Activated CD4-positive, alpha-beta T cell treated with anti-CD3 and anti-CD28 coated beads, Interleukin-10, Interleukin-2, amounts not matched to agents 100 ng/mL and 50 ng/mL, durations not matched to agents 16 hours and 8 hours (primary cell): ENCODE results near the gene VANGL1.

Experiments used
- DNase-seq: peaks from one replicate; pipeline ENCODE4 v3.0.0-alpha.2; 2020

The VANGL1 gene

GRCh38 chr1:115647047-115647446, 5.3 kb downstream of the VANGL1 start:
- DNase-seq = no peak

DNA sequence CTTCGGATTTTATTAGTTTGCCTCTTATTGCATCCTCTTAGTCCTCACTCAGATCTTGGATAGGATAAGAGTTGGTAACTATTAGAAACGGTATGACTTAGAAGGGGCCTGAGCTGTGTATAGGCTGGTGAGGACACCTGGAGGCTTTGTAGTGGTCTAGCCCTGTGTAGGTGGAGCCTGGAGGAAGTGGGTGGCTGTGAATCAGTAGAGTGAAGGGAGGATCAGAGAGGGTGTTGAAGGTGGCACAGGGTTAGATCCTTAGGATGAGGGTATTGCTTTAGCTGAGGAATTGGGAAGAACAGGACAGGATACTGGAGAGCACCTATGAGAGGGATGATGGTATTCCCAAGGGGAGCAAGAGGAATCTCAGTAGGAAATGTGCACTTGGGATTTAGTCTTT, 5.7 kb downstream of the VANGL1 start:
- DNase-seq = peak; percentile 15

GRCh38 chr1:115647919-115648650, 6.3 kb downstream of the VANGL1 start:
- DNase-seq = no peak

GRCh38 chr1:115648717-115649691, 7.2 kb downstream of the VANGL1 start:
- peak; percentile 82 for DNase-seq

GRCh38 chr1:115649964-115650363, 8.2 kb downstream of the VANGL1 start:
- no peak for DNase-seq

- no peak for DNase-seq
These were observed 9.2 kb downstream of the VANGL1 start for GRCh38 chr1:115650961-115651360.

GRCh38 chr1:115651391-115651790, 9.6 kb downstream of the VANGL1 start:
- no peak for DNase-seq

- DNase-seq = no peak
These were observed 10.5 kb downstream of the VANGL1 start for GRCh38 chr1:115652236-115652788.

DNA sequence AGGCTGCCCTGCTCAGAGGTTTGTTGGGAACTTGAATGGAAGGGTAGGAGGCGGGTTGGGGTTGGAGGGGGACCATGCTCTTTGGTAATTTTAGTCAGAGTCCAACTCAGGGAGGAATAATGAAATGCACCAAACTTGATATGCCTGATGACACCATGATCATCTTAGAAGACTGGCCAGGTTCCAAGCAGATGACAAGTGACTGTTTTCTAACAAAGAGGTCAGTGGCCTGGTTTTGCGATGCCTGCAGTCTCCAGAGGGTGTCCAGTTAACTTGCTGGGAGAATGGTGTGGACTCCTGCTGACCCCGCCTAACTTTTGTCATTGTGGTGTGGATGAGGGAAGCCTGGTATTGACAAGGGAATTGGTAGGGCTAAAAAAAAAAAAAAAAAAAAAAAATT, 12.4 kb downstream of the VANGL1 start:
- no peak for DNase-seq

- no peak for DNase-seq
These were observed 13.0 kb downstream of the VANGL1 start for GRCh38 chr1:115654663-115655305.

GRCh38 chr1:115655306-115655663, 13.5 kb downstream of the VANGL1 start:
- no peak for DNase-seq

GRCh38 chr1:115655916-115656315, 14.1 kb downstream of the VANGL1 start:
- no peak for DNase-seq

- no peak for DNase-seq
These were observed 14.8 kb downstream of the VANGL1 start for GRCh38 chr1:115656461-115657077.

- no peak for DNase-seq
These were observed 16.9 kb downstream of the VANGL1 start for GRCh38 chr1:115658646-115659045.

DNA sequence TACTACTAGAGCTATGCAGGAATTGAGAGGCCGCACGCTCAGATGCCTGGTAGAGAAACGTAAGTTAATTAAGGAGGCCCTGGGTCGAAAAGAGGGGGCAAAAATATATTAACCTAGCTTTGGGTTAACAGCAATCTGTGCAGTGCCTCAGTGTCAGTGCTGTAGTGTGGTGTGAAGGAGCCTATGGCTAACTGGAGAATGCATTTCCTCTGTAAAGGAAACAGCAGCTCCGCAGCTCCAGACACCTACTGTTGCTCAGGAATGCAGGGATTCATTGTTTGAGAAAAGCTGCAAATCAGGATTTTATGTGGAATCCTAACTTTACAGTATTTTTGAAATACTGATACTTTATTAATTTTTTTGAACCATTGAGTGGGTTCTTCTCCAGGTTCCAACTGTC, 18.4 kb downstream of the VANGL1 start:
- no peak for DNase-seq

- no peak for DNase-seq
These were observed 19.4 kb downstream of the VANGL1 start for GRCh38 chr1:115661157-115661556.

DNA sequence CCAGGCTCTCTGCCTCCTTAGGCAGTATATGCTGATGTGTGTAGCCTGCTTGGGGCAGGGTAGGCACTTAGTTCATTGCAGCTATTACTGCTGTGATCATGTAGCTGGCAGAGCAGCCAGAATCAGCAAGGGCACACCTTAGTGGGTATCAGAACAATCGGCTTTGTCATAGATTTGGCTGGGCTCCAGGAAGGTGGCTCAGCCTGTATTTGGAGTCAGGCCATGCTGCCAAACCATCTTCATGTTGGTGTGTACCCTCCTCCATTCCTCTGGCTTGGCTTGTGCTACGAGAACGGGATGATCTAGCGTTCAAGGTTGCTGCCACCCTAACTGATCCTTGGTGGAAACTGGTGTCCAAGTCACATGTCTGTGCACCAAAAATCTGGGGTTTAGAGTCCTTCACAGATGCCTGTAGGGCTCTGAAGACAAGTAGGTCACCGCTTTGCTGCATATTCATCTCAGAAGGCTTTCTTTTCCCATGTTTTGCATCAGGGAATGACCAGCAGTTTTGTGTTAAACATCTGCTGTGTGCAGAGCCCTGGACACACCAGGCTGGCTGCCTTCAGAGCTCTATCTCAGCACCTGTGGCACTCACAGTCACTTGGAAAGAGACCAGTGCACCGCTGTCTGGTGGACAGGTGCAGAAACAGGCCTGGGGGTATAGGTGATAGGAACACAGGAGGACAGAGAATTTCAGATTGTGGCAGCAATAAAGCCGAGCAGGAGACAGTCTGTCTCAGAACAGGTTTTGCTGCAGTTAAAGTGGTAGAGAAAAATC, 23.7 kb downstream of the VANGL1 start:
- DNase-seq = no peak

- DNase-seq = no peak
These were observed 24.4 kb downstream of the VANGL1 start for GRCh38 chr1:115666206-115666605.

- no peak for DNase-seq
These were observed 24.9 kb downstream of the VANGL1 start for GRCh38 chr1:115666702-115667101.

GRCh38 chr1:115668579-115668978, 26.8 kb downstream of the VANGL1 start:
- DNase-seq = no peak

DNA sequence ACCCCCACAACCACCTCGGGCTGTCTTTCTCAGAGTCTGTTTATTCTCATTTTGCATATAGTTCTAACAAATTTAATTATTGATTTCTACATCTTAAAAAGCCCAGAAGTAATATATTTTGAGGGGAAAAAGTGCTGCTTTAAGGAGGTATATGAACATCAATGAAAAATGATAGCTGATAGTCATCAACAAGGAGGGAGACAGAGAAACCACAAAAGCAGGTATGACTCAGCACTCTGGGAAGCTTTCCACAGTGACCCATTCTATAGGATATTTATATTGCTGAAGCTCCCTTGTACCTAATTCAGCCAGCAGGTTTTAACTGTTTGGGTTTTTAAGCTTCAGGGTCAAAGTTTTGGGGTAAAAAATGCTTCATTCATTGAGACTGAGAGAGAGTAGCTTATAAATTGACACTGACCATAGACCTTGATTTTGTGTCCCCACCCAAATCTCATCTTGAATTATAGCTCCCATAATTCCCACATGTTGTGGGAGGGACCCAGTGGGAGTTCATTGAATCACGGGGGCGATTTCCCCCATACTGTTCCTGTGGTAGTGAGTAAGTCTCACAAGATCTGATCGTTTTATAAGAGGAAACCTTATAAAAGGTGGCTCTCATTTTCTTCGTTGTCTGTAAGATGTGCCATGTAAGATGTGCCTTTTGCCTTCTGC, 27.4 kb downstream of the VANGL1 start:
- DNase-seq = peak; percentile 32
